Neural progenitor cell (in vitro differentiated cells): Measurements from ENCODE around the gene MAML3. TPM values are rescaled to one million over a fixed set of nuclear protein-coding genes. Genes with fewer than 3 reads are reported as not detected.

ENCODE experiments used
- DNase-seq: peaks from one replicate; pipeline ENCODE4 v3.0.0-alpha.2; 2016; ENCODE audit warnings: low spot score
- H2AFZ ChIP-seq: fragments of 200-600 bp; sonication (generic); replicated peaks from 2 replicates; pipeline ENCODE4 v1.6.1; 2016; ENCODE audit warnings: antibody characterized with exemption
- H3F3A ChIP-seq: fragments of 200-600 bp; sonication (generic); 2 replicates; pipeline ENCODE4 v1.6.1; 2016; ENCODE audit warnings: antibody characterized with exemption, low read depth
- H3K27ac ChIP-seq: fragments of 200-600 bp; sonication (generic); 2 replicates; pipeline ENCODE4 v1.5.1; 2016; ENCODE audit warnings: mild to moderate bottlenecking
- H3K27me3 ChIP-seq: fragments of 200-600 bp; sonication (generic); 2 replicates; pipeline ENCODE4 v1.6.1; 2016; ENCODE audit warnings: mild to moderate bottlenecking, moderate library complexity
- H3K36me3 ChIP-seq: fragments of 200-600 bp; sonication (generic); 2 replicates; pipeline ENCODE4 v1.5.1; 2016
- H3K4me1 ChIP-seq: fragments of 200-600 bp; sonication (generic); 2 replicates; pipeline ENCODE4 v1.6.1; 2016; ENCODE audit warnings: mixed run types
- H3K4me2 ChIP-seq: fragments of 200-600 bp; sonication (generic); 2 replicates; pipeline ENCODE4 v1.6.1; 2016
- H3K4me3 ChIP-seq: fragments of 200-600 bp; sonication (generic); 2 replicates; pipeline ENCODE4 v1.5.1; 2016
- H3K79me2 ChIP-seq: fragments of 200-600 bp; sonication (generic); 2 replicates; pipeline ENCODE4 v1.6.1; 2016; ENCODE audit warnings: low read depth
- H3K9ac ChIP-seq: fragments of 200-600 bp; sonication (generic); 2 replicates; pipeline ENCODE4 v1.6.1; 2016
- H3K9me3 ChIP-seq: fragments of 200-600 bp; sonication (generic); 2 replicates; pipeline ENCODE4 v1.5.1; 2016; ENCODE audit warnings: low read depth
- H4K20me1 ChIP-seq: fragments of 200-600 bp; sonication (generic); 2 replicates; pipeline ENCODE4 v1.6.1; 2016; ENCODE audit warnings: low read depth
- H3K27ac Mint-ChIP-seq: 3 replicates; pipeline ENCODE4 v1.8.0; 2021; ENCODE audit warnings: mixed read lengths
- H3K27me3 Mint-ChIP-seq: 2 replicates; pipeline ENCODE4 v1.8.0; 2022; ENCODE audit warnings: low read depth, mild to moderate bottlenecking, inconsistent platforms, moderate library complexity, mixed read lengths; ENCODE audit not compliant: insufficient read depth
- H3K36me3 Mint-ChIP-seq: 3 replicates; pipeline ENCODE4 v1.8.0; 2021; ENCODE audit warnings: mixed read lengths
- H3K4me1 Mint-ChIP-seq: 3 replicates; pipeline ENCODE4 v1.8.0; 2021; ENCODE audit warnings: mixed read lengths
- H3K4me3 Mint-ChIP-seq: 3 replicates; pipeline ENCODE4 v1.8.0; 2021; ENCODE audit warnings: mild to moderate bottlenecking, moderate library complexity, mixed read lengths
- H3K9me3 Mint-ChIP-seq: 3 replicates; pipeline ENCODE4 v1.8.0; 2020; ENCODE audit warnings: mixed read lengths
- EZH2 ChIP-seq: fragments of 200-600 bp; sonication (generic); IDR thresholded peaks from 2 replicates; pipeline ENCODE4 v1.6.1; 2017; ENCODE audit warnings: antibody characterized with exemption, mild to moderate bottlenecking, moderate library complexity
- EZH2phosphoT487 ChIP-seq: fragments of 200-600 bp; sonication (generic); IDR thresholded peaks from 2 replicates; pipeline ENCODE4 v1.6.1; 2017; ENCODE audit warnings: antibody characterized with exemption
- total RNA-seq: library from RNA; depleted of rRNA; stranded (reverse); fragments of >200 nt; gene quantifications from 2 replicates; pipeline ENCODE4 v1.2.3, GENCODE V29; 2015; ENCODE audit warnings: low replicate concordance
- TF ChIP-seq, protein P1 (sequence below): fragments of 200-600 bp; sonication (generic); IDR thresholded peaks from 2 replicates; pipeline ENCODE4 v1.5.1; 2017; ENCODE audit warnings: antibody characterized with exemption, mild to moderate bottlenecking

Gene MAML3
- total RNA-seq, 1 donor from 2014 or later: 14.4 TPM

GRCh38 chr4:139718358-139718757 lies 435.6 kb downstream of the MAML3 start:
- peaks cover 31% of the 10 kb centered on the region for H3K36me3 Mint-ChIP-seq
- Histone ChIP-seq H4K20me1 (no peaks in the 10 kb centered on the region), H3K9me3 (no peaks in the 10 kb centered on the region), H3K79me2 (no peaks in the 10 kb centered on the region), H3K27ac (no peak overlapping the region), H3K36me3 (no peaks in the 10 kb centered on the region), H3K4me3 (no peak overlapping the region), H3F3A (no peaks in the 10 kb centered on the region), H3K9ac (no peak overlapping the region), H2AFZ (no peak overlapping the region), H3K27me3 (peaks cover 10% of the 10 kb centered on the region), H3K4me2 (no peak overlapping the region), H3K4me1 (no peaks in the 10 kb centered on the region)
- no peak for DNase-seq
- no peak overlapping the region for H3K27ac Mint-ChIP-seq
- H3K9me3 Mint-ChIP-seq: no peaks in the 10 kb centered on the region
- no peak overlapping the region for H3K4me3 Mint-ChIP-seq
- no peaks in the 10 kb centered on the region for H3K4me1 Mint-ChIP-seq
- peaks cover 7% of the 10 kb centered on the region for H3K27me3 Mint-ChIP-seq
- TF ChIP-seq EZH2: no peak
- TF ChIP-seq EZH2phosphoT487: no peak
- TF ChIP-seq, protein P1, sequence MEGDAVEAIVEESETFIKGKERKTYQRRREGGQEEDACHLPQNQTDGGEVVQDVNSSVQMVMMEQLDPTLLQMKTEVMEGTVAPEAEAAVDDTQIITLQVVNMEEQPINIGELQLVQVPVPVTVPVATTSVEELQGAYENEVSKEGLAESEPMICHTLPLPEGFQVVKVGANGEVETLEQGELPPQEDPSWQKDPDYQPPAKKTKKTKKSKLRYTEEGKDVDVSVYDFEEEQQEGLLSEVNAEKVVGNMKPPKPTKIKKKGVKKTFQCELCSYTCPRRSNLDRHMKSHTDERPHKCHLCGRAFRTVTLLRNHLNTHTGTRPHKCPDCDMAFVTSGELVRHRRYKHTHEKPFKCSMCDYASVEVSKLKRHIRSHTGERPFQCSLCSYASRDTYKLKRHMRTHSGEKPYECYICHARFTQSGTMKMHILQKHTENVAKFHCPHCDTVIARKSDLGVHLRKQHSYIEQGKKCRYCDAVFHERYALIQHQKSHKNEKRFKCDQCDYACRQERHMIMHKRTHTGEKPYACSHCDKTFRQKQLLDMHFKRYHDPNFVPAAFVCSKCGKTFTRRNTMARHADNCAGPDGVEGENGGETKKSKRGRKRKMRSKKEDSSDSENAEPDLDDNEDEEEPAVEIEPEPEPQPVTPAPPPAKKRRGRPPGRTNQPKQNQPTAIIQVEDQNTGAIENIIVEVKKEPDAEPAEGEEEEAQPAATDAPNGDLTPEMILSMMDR: no peak

GRCh38 chr4:139715746-139716391 lies 438.1 kb downstream of the MAML3 start:
- TF ChIP-seq, protein P1: no peak
- no peak for TF ChIP-seq EZH2
- TF ChIP-seq EZH2phosphoT487: no peak
- Mint-ChIP-seq H3K4me3 (no peak overlapping the region), H3K9me3 (no peaks in the 10 kb centered on the region), H3K27me3 (peaks cover 7% of the 10 kb centered on the region), H3K27ac (no peak overlapping the region), H3K4me1 (no peaks in the 10 kb centered on the region), H3K36me3 (peaks cover 33% of the 10 kb centered on the region)
- Histone ChIP-seq H3K4me2 (no peak overlapping the region), H3K79me2 (no peaks in the 10 kb centered on the region), H3K27ac (no peak overlapping the region), H3K9me3 (no peaks in the 10 kb centered on the region), H3K9ac (no peak overlapping the region), H3K4me3 (no peak overlapping the region), H4K20me1 (no peaks in the 10 kb centered on the region), H3K36me3 (no peaks in the 10 kb centered on the region), H3F3A (no peaks in the 10 kb centered on the region), H3K27me3 (peaks cover 10% of the 10 kb centered on the region), H2AFZ (no peak overlapping the region), H3K4me1 (peaks cover 7% of the 10 kb centered on the region)
- DNase-seq: no peak

GRCh38 chr4:139712882-139713281 lies 441.1 kb downstream of the MAML3 start:
- H2AFZ ChIP-seq: no peak overlapping the region
- H3K4me2 ChIP-seq: no peak overlapping the region
- H3K4me3 ChIP-seq: no peak overlapping the region
- Mint-ChIP-seq H3K4me1 (peaks cover 2% of the 10 kb centered on the region), H3K4me3 (no peak overlapping the region), H3K36me3 (peaks cover 27% of the 10 kb centered on the region), H3K9me3 (peaks cover 9% of the 10 kb centered on the region), H3K27me3 (peaks cover 7% of the 10 kb centered on the region), H3K27ac (no peak overlapping the region)
- H3K9ac ChIP-seq: no peak overlapping the region
- H3K36me3 ChIP-seq: no peaks in the 10 kb centered on the region
- no peaks in the 10 kb centered on the region for H3K9me3 ChIP-seq
- H3K4me1 ChIP-seq: peaks cover 11% of the 10 kb centered on the region
- DNase-seq: no peak
- no peaks in the 10 kb centered on the region for H3K79me2 ChIP-seq
- no peak overlapping the region for H3K27ac ChIP-seq
- H3F3A ChIP-seq: no peaks in the 10 kb centered on the region
- no peak for TF ChIP-seq EZH2
- TF ChIP-seq EZH2phosphoT487: no peak
- TF ChIP-seq, protein P1: no peak
- H3K27me3 ChIP-seq: peaks cover 10% of the 10 kb centered on the region
- no peaks in the 10 kb centered on the region for H4K20me1 ChIP-seq
